ENCODE data around the gene MARK1. TPM values are rescaled to one million over a fixed set of nuclear protein-coding genes. Genes with fewer than 3 reads are reported as not detected.
"Not testable (repeated sequence)": the region's sequence is repeated elsewhere in the genome, so short reads cannot be mapped to it uniquely, and the experiment has no call there.

The MARK1 gene
- total RNA-seq, 2 experiments from 2014 or later = not detected

- TF ChIP-seq EZH2phosphoT487 (IDR thresholded peaks at IDR 0.05; ENCODE audit: borderline replicate concordance, low read depth, low read length) = no peak
- TF ChIP-seq, protein P1, sequence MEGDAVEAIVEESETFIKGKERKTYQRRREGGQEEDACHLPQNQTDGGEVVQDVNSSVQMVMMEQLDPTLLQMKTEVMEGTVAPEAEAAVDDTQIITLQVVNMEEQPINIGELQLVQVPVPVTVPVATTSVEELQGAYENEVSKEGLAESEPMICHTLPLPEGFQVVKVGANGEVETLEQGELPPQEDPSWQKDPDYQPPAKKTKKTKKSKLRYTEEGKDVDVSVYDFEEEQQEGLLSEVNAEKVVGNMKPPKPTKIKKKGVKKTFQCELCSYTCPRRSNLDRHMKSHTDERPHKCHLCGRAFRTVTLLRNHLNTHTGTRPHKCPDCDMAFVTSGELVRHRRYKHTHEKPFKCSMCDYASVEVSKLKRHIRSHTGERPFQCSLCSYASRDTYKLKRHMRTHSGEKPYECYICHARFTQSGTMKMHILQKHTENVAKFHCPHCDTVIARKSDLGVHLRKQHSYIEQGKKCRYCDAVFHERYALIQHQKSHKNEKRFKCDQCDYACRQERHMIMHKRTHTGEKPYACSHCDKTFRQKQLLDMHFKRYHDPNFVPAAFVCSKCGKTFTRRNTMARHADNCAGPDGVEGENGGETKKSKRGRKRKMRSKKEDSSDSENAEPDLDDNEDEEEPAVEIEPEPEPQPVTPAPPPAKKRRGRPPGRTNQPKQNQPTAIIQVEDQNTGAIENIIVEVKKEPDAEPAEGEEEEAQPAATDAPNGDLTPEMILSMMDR (conservative IDR thresholded peaks at IDR 0.05; ENCODE audit: low read length) = no peak
- H3K27ac ChIP-seq (ENCODE audit: low read depth, low read length, poor library complexity, severe bottlenecking) = no peak overlapping the region
- no peaks in the 10 kb centered on the region for H3K9me2 ChIP-seq (ENCODE audit: insufficient read depth, low read length)
- no peak for DNase-seq (ENCODE audit: low spot score)
- POLR2A ChIA-PET = no interaction called here
- H4K20me1 ChIP-seq (ENCODE audit: insufficient read depth, low read length) = no peaks in the 10 kb centered on the region
- no TSS peak for BruUV-seq (replicated peaks)
- CTCF ChIA-PET (ENCODE audit: unreplicated experiment) = no interaction called here
- intact Hi-C loops (cut with micrococcal nuclease; ENCODE audit: unreplicated experiment) = loop anchor here (5.0 kb wide), 1 partner anchor 94 kb away; no protein-coding TSS in a partner anchor
- H3K4me3 ChIP-seq (ENCODE audit: low read depth, low read length, poor library complexity, severe bottlenecking) = no peak overlapping the region
- H2AFZ ChIP-seq (ENCODE audit: low read length) = no peak overlapping the region
- H3K9me3 ChIP-seq (ENCODE audit: low read length) = no peaks in the 10 kb centered on the region
- no peak overlapping the region for H3K4me2 ChIP-seq (ENCODE audit: low read length)
- no peaks in the 10 kb centered on the region for H3K4me1 ChIP-seq (ENCODE audit: insufficient read depth, low read length, poor library complexity, severe bottlenecking)
- H3K79me2 ChIP-seq (ENCODE audit: insufficient read depth, low read depth, low read length) = no peaks in the 10 kb centered on the region
- H3K36me3 ChIP-seq (ENCODE audit: insufficient read depth, low read length) = no peaks in the 10 kb centered on the region
Measured at GRCh38 chr1:220682901-220683576, 155.1 kb downstream of the MARK1 start.

GRCh38 chr1:220683716-220684115 lies 155.8 kb downstream of the MARK1 start:
- BruUV-seq (replicated peaks); DNase-seq (ENCODE audit: low spot score): not testable (repeated sequence)

GRCh38 chr1:220684890-220685289 lies 157.0 kb downstream of the MARK1 start:
- TF ChIP-seq, protein P1 (conservative IDR thresholded peaks at IDR 0.05; ENCODE audit: low read length) = no peak
- no peak for TF ChIP-seq EZH2phosphoT487 (IDR thresholded peaks at IDR 0.05; ENCODE audit: borderline replicate concordance, low read depth, low read length)
- ChIA-PET POLR2A (interaction anchor here (0.7 kb wide), 1 partner anchor 202 kb away, joined by 3 read pairs; no protein-coding TSS in a partner anchor), CTCF (ENCODE audit: unreplicated experiment) (no interaction called here)
- H3K4me1 ChIP-seq (ENCODE audit: insufficient read depth, low read length, poor library complexity, severe bottlenecking) = no peaks in the 10 kb centered on the region
- no TSS peak for BruUV-seq (replicated peaks)
- H4K20me1 ChIP-seq (ENCODE audit: insufficient read depth, low read length) = no peaks in the 10 kb centered on the region
- intact Hi-C loops (cut with micrococcal nuclease; ENCODE audit: unreplicated experiment) = loop anchor here (5.0 kb wide), 1 partner anchor 92 kb away; no protein-coding TSS in a partner anchor
- no peaks in the 10 kb centered on the region for H3K9me2 ChIP-seq (ENCODE audit: insufficient read depth, low read length)
- H3K9me3 ChIP-seq (ENCODE audit: low read length) = no peaks in the 10 kb centered on the region
- H3K36me3 ChIP-seq (ENCODE audit: insufficient read depth, low read length) = no peaks in the 10 kb centered on the region
- no peaks in the 10 kb centered on the region for H3K79me2 ChIP-seq (ENCODE audit: insufficient read depth, low read depth, low read length)
- no peak overlapping the region for H2AFZ ChIP-seq (ENCODE audit: low read length)
- H3K4me3 ChIP-seq (ENCODE audit: low read depth, low read length, poor library complexity, severe bottlenecking) = no peak overlapping the region
- H3K27ac ChIP-seq (ENCODE audit: low read depth, low read length, poor library complexity, severe bottlenecking) = no peak overlapping the region
- H3K4me2 ChIP-seq (ENCODE audit: low read length) = no peak overlapping the region
- no peak for DNase-seq (ENCODE audit: low spot score)

More at GRCh38 chr1:220683716-220684115, 155.8 kb downstream of the MARK1 start:
- H3K79me2 ChIP-seq (ENCODE audit: insufficient read depth, low read depth, low read length); H3K36me3 ChIP-seq (ENCODE audit: insufficient read depth, low read length); H3K27ac ChIP-seq (ENCODE audit: low read depth, low read length, poor library complexity, severe bottlenecking); H3K4me1 ChIP-seq (ENCODE audit: insufficient read depth, low read length, poor library complexity, severe bottlenecking); H3K9me2 ChIP-seq (ENCODE audit: insufficient read depth, low read length); H3K9me3 ChIP-seq (ENCODE audit: low read length); H3K4me2 ChIP-seq (ENCODE audit: low read length); H2AFZ ChIP-seq (ENCODE audit: low read length); H4K20me1 ChIP-seq (ENCODE audit: insufficient read depth, low read length); H3K4me3 ChIP-seq (ENCODE audit: low read depth, low read length, poor library complexity, severe bottlenecking); CTCF ChIA-PET (ENCODE audit: unreplicated experiment); POLR2A ChIA-PET: not testable (repeated sequence)
- intact Hi-C loops (cut with micrococcal nuclease; ENCODE audit: unreplicated experiment) = loop anchor here (5.0 kb wide), 1 partner anchor 94 kb away; no protein-coding TSS in a partner anchor
